ENCODE measurements around the gene RSBN1L.
A peak's percentile ranks its signal among the peaks of the same experiment; 100 is the strongest.
"Not testable (repeated sequence)": the region's sequence is repeated elsewhere in the genome, so short reads cannot be mapped to it uniquely, and the experiment has no call there.

Gene RSBN1L

DNA sequence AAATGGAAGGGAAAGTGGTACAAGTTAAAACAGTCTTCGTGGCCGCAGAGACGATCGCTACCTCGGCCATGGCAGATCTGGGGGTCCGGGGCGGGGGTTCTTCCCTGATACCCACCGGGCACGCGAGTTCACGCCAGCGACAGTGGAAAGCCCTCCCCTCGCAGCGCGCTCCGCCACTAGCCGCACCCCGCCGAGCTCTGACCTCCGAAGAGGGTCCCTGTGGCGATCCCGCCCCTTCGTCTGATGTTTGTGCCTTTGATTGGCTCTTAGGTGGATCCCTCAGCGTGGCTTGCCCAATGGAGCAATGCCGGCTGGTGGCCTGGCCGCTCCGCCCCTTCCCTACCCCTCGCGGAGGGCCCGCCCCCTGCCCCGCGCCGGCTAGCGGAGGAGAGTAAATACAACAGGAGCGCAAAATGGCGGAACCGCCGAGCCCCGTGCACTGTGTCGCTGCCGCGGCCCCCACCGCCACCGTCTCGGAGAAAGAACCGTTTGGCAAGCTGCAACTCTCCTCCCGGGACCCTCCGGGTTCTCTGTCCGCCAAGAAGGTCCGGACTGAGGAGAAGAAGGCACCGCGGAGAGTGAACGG is at the start of gene RSBN1L:
RSBN1L (plus strand) TSS at position 403 of the 586 bp plus-strand sequence; CDS start at position 414, 11 bp downstream.
- DNase-seq (ENCODE audit: low read depth): peak; percentile 98

DNA sequence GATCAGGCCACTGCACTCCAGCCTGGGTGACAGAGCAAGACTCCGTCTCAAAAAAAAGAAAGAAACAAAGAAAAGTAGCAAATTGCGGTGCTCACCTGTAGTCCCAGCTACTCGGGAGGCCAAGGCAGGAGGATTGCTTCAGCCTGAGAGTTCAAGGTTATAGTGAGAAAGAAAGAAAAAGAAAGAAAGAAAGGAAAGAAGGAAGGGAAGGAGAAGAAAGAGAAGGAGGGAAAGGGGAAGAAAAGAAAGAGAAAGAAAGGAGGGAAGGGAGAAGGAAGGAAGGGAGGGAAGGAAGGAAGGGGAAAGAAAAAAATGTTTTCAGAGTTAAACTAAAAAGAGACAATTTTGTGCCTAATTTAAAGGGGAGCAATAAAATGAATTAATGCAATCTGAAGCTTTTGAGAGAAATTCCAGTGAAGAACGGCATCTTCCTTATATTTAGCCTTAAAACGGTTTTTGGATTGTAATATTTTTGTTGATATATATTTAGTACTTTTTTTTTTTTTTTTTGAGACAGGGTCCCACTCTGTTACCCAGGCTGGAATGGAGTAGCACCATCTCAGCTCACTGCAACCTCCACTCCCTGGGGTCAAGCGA is 47.4 kb upstream of the RSBN1L start:
- no peak for DNase-seq (ENCODE audit: low read depth)

DNA sequence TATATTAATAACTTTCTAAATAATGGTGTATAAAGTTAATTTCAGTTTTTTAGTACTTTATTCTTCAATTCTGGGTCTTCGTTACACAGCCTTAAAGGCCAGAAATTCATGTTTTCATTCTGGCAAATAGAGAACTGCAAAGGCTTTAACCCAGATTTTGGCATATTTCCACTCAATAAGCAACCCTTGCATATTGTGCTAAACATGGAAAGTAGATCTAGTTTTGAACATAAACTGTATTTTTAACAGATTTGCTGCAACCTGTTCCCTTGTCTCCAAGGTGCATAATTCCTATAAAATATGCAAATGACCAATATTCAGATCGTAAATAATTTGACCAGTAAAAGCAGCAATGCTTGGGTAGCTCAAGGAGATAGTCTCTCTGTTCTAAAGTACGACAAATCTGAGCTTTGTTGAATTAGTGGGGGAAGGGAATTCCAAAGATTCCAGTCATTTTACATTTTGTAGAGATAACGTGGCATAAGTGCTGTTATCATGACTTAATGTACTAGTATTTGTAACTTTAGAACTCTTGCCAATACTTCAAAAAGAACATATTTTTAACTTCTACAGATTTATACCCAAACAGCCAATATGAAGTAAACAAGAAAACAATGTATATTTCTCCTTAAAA is 46.4 kb upstream of the RSBN1L start:
- DNase-seq (ENCODE audit: low read depth): peak; percentile 78

DNA sequence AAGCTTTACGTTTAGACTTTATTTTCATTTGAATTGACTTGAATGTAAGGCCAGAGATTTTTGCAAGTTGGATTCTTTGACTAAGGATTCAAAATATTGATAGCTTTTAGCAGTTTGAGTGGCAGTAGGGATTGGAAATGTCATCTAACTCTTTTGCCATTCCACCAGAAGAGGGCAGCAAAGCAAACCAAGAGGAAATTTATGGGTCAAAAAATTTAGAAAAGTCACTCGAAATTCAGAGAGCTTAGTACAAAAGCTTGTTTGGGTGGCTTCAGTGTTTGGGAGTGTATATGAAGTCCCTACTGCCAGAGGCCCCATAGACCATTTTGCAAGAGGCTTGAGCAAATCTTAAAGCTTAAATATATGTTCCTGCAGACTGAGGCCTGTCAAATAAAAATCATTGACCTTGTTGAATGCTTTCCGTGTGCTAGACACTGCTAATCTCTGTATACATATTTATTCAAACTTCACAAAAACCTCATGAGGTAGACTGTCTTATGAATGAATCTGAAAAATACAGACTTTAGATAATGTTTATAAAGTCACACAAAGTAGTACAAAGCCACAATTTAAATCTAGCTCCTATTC is 44.6 kb upstream of the RSBN1L start:
- peak; percentile 42 for DNase-seq (ENCODE audit: low read depth)

DNA sequence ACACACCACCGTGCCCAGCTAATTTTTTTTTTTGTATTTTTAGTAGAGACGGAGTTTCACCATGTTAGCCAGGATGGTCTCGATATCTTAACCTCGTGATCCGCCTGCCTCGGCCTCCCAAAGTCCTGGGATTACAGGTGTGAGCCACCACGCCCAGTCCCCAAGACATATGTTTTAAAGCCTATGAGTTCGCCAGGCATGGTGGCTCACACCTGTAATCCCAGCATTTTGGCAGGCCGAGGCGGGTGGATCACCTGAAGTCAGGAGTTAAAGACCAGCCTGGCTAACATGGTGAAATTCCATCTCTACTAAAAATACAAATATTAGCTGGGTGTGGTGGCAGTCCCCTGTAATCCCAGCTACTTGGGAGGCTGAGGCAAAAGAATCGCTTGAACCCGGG is 43.4 kb upstream of the RSBN1L start:
- not testable (repeated sequence) for DNase-seq (ENCODE audit: low read depth)

DNA sequence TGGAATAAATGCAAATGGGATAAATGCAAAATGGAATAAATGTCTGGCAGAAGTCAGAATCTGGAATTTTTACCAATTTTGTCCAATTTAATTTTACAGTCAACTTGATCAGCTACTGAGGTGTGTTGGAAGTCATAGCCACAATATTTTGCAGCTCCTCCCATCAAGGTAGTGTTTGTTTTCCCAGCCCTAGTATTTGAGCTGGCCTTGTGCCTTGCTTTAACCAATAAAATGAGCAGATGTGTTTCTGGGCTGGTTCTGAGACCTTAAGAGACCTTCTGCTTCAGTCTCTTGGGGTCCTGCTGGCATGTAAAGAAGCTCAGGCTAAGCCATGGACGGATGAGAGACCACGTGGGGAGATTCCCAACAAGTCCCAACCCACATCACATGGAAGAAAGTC is 42.7 kb upstream of the RSBN1L start:
- no peak for DNase-seq (ENCODE audit: low read depth)

DNA sequence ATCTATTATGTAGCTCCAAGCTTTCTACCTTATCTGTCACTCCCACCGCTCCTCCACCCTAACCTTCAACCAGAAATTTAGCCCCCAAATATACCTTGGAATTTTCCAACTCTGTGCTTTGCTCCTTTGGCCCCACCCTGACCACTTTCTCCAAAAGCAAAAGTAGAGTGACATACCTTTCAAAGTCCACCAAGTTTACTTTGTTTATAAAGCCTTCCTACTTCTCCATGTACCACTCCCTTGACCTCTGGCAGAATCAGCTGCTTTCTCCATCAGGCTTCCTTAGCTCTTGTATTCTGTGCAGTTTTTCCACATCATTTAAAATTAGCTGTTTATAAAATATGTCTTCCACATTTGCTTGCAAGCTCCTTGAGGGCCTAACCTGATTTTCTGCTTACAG is 40.9 kb upstream of the RSBN1L start:
- no peak for DNase-seq (ENCODE audit: low read depth)

DNA sequence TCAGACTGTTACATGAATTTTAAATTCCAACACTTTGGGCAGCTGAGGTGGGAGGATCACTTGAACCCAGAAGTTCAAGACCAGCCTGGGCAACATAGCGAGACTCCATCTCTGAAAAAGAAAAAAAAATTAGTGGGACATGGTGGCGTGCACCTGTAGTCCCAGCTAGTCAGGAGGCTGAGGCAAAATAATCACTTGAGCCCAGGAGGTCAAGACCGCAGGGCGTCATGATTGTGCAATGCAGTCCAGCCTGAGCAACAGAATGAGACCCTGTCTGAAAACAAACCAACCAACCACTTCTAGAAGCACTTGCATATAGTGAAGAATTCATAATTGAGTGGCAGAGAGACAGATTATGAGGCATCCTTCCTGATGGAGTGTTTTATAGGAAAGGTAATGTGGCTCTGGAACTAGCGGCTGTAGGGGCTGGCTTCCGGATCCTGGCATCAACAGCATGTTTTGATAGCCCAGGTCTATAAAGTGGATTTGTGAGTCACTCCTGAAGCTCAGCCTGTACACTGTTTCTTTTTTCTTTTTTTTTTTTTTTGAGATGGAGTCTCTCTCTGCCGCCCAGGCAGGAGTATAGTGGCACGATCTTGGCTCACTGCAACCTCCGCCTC is 40.3 kb upstream of the RSBN1L start:
- DNase-seq (ENCODE audit: low read depth): peak; percentile 62

DNA sequence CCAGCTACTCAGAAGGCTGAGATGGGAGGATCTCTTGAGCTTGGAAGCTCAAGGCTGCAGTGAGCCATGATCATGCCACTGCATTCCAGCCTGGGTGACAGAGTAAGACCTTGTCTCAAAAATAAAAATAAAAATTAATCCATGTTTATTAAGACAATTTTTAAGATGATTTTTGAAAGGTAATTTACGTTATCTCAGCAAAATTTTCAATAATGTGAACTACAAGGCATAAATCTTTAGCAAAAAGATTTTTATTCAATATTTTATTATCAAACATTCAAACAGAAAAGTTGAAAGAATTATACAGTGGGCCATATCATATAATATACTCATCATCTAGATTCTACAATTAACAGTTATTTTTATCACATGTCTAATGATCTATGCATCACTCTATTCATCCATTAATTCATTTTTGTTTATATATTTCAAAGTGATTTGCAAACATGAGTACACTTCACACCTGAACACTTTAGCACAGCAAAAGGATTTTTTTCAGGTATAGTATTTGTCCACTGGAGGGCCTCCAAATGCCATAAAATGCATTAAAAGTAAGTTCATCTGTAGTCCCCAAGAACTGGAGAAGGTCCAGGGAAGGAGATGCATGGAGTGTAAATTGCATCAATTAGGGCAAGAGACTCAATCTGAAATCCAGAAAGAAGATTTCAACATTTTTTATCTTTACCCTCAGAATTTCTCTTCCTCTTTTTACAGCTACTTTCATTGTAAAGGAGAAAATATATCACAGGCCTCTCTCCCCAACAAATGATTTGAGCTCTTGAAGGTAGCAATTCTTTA is 38.6 kb upstream of the RSBN1L start:
- peak; percentile 31 for DNase-seq (ENCODE audit: low read depth)

DNA sequence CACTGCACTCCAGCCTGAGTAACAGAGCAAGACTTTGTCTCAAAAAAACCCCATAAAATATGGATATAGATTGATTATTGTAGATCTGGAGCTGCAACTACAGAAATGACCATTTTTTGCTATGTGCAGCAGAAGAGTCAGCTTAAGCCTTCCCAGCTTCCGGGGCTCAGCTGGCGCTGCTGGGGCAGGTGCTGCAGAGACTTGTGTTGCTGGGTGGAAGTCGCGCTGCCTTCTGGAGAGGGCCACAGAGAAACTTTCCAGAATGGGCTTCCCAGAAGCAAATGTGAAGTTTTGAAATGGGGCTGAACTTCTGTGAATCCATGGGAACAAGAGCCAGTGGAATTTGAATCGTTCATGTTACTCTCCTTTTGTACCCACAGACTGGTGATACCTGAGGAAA is 37.3 kb upstream of the RSBN1L start:
- no peak for DNase-seq (ENCODE audit: low read depth)

DNA sequence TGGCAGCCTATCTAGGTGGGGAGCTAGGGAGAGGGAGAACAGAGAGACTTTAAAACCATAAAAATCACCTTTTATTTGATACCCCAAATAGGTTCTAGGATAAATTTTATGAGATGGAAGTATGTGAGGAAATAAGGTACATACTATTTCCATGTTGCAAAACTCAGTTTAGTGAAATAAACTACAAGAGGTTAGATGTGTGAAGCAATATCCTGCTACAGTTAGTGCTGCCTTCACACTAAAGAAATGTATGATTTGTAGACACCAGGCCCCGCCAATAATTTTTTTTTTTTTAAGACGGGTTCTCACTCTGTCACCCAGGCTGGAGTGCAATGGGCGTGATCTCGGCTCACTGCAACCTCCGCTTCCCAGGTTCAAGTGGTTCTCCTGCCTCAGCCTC is 34.4 kb upstream of the RSBN1L start:
- DNase-seq (ENCODE audit: low read depth): peak; percentile 36

DNA sequence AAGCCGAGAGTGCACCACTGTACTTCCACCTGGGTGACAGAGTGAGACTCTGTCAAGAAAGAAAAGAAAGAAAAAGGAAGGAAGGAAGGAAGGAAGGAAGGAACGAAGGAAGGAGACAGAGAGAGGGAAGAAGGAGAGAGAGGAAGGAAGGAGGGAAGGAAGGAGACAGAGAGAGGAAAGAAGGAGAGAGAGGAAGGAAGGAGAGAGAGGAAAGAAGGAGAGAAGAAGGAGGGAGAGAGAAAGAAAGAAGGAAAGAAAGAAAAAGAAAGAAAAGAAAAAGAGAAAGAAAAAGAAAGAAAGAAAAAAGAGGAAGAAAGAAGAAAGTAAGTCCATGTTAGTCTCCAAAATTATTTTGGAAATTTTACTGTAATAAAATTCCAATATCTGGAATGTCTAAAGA is 33.4 kb upstream of the RSBN1L start:
- no peak for DNase-seq (ENCODE audit: low read depth)

DNA sequence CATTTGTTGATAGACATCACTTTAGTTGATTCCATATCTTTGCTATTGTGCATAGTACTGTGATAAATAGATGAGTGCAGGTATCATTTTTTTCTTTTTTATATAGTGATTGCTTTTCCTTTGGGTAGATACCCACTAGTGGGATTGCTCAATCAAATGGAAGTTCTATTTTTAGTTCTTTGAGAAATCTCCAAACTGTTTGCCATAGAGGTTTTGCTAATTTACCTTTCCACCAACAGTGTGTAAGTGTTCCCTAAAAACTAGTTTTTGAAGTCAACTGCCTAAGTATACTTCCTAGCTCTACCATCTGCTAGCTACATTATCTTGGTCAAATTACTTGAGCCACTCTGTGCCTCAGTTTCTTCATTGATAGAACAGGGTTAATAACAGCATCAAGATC is 31.5 kb upstream of the RSBN1L start:
- DNase-seq (ENCODE audit: low read depth): no peak

DNA sequence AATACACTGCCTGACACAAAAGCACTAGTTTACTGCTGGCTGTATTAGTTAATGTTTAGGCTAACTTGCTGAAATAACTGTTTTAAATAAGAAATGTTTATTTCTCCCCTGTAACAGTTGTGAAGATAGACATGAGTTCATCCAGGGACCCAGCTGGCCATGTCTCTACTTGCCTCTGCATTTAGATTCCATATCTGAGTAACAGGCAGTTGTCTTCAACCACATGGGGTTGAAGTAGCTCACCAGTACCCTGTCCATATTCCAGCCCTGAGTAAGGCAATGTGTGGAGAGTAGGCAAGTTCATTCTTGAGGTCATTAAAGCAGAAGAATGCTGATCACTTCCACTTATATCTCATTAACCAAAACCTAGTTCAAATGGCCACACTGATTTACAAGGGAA is 31.1 kb upstream of the RSBN1L start:
- DNase-seq (ENCODE audit: low read depth): peak; percentile 52

DNA sequence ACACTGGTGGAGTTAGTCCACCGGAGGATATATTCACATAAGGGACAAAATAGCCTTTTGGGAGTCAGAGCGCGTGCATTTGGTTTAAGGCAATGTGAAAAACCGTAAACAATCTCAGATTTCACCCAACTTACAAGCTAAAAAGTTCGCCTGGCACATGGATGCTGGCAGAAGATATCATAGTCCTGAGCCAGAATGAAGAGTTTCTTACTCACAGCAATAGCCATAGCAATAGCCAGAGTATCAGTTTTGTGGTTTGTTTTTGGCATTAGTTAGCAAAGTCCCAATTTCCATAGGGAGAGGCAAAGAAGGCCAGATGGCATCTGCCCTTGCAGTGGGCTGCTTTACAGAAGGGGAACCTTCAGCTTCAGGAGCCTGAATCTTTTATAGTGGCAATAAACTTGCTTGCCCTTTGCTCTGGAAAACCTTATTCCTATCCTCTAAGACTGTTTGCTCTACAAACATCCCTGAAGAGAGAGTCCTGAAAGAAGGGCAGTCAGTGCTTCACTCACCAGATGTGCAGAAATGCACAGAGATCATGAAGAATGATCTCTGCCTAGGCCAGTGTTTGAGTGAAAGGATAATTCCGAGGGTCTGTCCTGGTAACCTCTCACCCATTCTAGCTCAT is 28.7 kb upstream of the RSBN1L start:
- DNase-seq (ENCODE audit: low read depth): no peak

DNA sequence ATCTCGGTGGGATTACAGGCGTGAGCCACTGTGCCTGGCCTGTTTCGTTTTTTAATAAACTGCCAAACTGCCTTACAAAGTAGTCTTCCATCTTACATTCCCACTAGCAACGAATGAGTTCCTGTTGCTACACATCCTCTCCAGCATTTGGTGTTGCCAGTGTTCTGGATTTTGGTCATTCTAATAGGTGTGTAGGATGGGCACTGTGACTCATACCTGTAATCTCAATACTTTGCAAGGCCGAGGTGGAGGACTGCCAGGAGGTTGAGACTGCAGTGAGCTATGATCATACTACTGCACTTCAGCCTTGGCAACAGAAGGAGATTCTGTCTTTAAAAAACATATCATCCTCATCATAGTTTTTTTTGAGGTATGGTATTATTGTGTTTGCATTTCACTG is 21.4 kb upstream of the RSBN1L start:
- DNase-seq (ENCODE audit: low read depth): peak; percentile 58

DNA sequence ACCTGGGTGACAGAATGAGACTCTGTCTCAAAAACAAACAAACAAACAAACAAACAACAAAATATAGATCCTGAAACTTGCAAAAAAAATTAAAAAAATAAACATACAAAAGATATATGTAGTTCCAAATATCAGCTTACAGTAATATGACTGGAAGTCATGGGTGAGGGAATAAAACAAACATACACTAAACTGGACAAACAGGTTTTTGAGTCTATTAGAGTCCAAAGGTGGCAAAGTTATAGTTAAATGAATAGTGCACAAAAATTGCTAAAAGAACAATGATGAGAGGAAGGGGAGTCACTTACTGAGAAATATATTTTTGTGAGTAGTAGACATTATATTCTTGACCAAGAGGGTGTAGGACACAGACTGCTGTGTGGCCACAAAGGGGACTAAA is 16.7 kb upstream of the RSBN1L start:
- DNase-seq (ENCODE audit: low read depth): no peak

DNA sequence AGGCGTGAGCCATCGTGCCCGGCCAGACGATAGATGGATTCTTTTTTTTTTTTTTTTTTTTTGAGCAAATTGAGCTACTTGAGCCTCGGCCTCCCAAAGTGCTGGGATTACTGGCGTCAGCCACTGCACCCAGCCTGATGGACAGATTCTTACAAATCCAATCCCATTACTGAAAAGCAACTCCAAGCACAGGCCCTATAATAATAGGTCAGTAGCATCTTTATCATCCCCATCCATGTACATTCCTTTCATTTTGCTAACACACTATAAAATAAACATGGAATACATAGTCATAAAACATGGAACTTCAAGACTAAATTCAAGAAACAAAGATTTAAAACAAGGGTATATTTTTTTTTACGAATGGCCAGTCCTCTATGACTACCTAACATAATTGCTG is 16.0 kb upstream of the RSBN1L start:
- no peak for DNase-seq (ENCODE audit: low read depth)

DNA sequence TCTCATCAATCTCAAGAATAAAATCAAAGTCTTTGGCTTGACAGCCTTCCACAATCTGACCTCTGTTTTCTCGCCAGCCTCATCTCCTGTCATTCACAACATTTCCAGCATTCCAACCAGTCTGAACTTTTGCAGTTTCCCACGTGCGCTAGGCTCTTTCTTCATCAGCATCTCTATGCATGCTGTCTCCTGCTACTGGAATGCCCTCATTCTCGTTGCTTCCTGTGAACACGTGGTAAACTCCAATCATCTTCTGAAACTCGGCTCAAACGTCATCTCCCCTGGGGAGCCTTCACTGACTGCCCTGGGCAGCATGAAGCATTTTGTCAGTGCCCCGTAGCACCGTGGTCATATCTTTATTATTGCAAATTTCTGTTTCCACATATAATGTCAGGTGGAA is 12.2 kb upstream of the RSBN1L start:
- peak; percentile 98 for DNase-seq (ENCODE audit: low read depth)

DNA sequence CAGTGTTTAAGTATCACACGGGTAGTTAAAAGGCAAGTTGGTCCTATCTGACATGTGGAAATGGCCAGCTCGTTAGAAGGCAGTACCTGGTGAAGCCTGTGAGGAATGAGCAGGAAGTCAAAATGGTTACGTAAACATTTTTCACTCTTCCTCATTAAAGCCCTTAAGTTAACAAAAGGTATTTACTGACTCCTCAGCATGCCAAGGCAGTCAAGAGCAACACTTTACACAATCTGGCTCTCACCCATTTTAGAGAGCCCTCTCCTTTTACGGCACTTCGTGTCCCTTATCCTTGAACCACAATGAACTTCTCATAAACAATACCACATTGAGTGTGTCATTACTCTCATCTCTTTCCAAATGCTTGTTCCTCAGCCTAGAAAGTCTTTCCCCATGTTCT is 11.0 kb upstream of the RSBN1L start:
- DNase-seq (ENCODE audit: low read depth): peak; percentile 43

DNA sequence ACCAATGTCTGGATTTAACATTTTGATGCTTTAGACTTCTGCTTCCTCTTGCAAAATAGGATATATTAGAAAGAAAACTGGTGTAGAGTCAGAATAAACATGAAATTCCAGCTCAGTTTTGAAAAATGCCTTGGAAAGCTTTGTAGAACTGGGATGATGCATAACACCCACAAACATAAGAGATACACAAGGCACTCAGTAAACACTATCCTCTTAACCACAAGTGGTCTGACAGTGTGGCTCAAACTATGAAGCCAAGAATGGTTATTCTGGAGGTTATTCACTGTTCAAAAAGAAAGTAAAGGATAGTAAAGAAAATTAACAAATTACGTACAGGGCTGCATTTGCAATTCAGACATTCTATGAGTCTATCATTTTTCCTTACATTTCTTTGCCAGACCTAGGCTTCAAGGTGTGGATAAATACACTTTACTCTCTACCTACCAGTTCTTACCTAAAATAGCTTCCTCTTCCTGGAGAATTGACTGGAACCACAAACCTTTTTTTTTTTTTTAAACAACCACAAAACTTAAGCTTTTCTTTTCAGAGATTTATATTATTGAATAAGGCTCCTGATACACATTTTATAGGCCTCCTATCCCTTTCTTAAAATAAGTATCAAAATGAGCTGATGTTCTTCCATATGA is 9.0 kb upstream of the RSBN1L start:
- DNase-seq (ENCODE audit: low read depth): peak; percentile 75
